Sigmoid colon (tissue), 3 donors: Measurements from ENCODE around the gene XIRP2.

ENCODE experiments used
- CTCF ChIP-seq, 4 experiments: fragments of 450-650 bp in 3 of 4; fragments of 200-600 bp in 1 of 4; IDR thresholded peaks; one replicate each; pipeline ENCODE4 v1.5.1; 2016 to 2019; ENCODE audit warnings: antibody characterized with exemption in 4 of 4, mild to moderate bottlenecking in 3 of 4, moderate library complexity in 2 of 4
- POLR2A ChIP-seq, 2 donors: fragments of 450-650 bp; IDR thresholded peaks; one replicate each; pipeline ENCODE4 v1.6.1; 2016; ENCODE audit warnings: antibody characterized with exemption in 2 of 2, mild to moderate bottlenecking in 2 of 2, moderate library complexity in 2 of 2

DNA sequence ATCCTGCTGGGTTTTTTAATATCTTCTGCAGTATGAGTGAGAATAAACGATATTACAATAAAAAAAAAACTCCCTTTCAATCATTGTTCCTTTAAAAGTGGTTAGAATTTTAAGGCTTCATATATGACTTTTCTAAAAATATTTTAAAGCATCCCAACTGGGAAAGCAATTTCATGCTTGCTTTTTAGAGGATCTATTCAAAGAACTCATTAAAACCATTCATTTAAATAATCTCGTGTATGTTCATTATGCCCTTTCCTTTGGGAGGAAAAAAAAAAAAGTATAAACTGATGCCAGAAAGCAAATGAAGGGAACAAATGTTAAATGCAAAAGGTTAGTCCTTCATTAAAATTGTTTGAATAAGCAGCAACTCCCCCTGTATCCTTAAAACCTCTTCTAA, 81.2 kb downstream of the XIRP2 start:
- TF ChIP-seq CTCF (IDR thresholded peaks at IDR 0.05) = no peak
- no peak for TF ChIP-seq POLR2A (IDR thresholded peaks at IDR 0.05)
